ENCODE results near the gene USP22. TPM values are rescaled to one million over a fixed set of nuclear protein-coding genes. Genes with fewer than 3 reads are reported as not detected.

USP22 gene
- total RNA-seq, 1 experiment from 2014 or later: 157 TPM

GRCh38 chr17:21036361-21036881, 6.4 kb downstream of the USP22 start:
- no TSS peak for BruUV-seq (replicated peaks)
- ChIA-PET POLR2A (interaction anchor here (0.7 kb wide), 1 partner anchor 73 kb away, joined by 4 read pairs; no protein-coding TSS in a partner anchor), CTCF (interaction anchor here (0.6 to 1.2 kb wide), 5 partner anchors 13 to 251 kb away, joined by 3 to 4 read pairs (median 3); no protein-coding TSS in a partner anchor)
- intact Hi-C loops (cut with micrococcal nuclease): no loop called here
- Mint-ChIP-seq H3K36me3 (ENCODE audit: insufficient read depth, unreplicated experiment) (peaks cover 37% of the 10 kb centered on the region), H3K4me1 (ENCODE audit: insufficient read depth, unreplicated experiment) (peaks cover 45% of the 10 kb centered on the region), H3K4me3 (ENCODE audit: unreplicated experiment) (peak overlapping the region; percentile 15), H3K27ac (ENCODE audit: low read depth, unreplicated experiment) (peak overlapping the region; percentile 57), H3K27me3 (ENCODE audit: insufficient read depth, unreplicated experiment) (no peaks in the 10 kb centered on the region), H3K9me3 (ENCODE audit: unreplicated experiment) (no peaks in the 10 kb centered on the region)
- no peak for TF ChIP-seq CTCF (IDR thresholded peaks at IDR 0.05; ENCODE audit: unreplicated experiment)
- peak; percentile 10 for DNase-seq (ENCODE audit: unreplicated experiment)

- no peak for TF ChIP-seq CTCF (IDR thresholded peaks at IDR 0.05; ENCODE audit: unreplicated experiment)
- Mint-ChIP-seq H3K9me3 (ENCODE audit: unreplicated experiment) (no peaks in the 10 kb centered on the region), H3K36me3 (ENCODE audit: insufficient read depth, unreplicated experiment) (peaks cover 30% of the 10 kb centered on the region), H3K27ac (ENCODE audit: low read depth, unreplicated experiment) (peak overlapping the region; percentile 23), H3K4me3 (ENCODE audit: unreplicated experiment) (no peak overlapping the region), H3K27me3 (ENCODE audit: insufficient read depth, unreplicated experiment) (no peaks in the 10 kb centered on the region), H3K4me1 (ENCODE audit: insufficient read depth, unreplicated experiment) (peaks cover 46% of the 10 kb centered on the region)
- intact Hi-C loops (cut with micrococcal nuclease): no loop called here
- BruUV-seq (replicated peaks): no TSS peak
- POLR2A ChIA-PET: no interaction called here
- CTCF ChIA-PET: no interaction called here
- DNase-seq (ENCODE audit: unreplicated experiment): no peak
Measured at GRCh38 chr17:21035406-21035805, 7.4 kb downstream of the USP22 start.

GRCh38 chr17:21034340-21035235, 8.2 kb downstream of the USP22 start:
- CTCF ChIA-PET: interaction anchor here (1.2 kb wide), 1 partner anchor 9 kb away, joined by 7 read pairs; no protein-coding TSS in a partner anchor
- peaks cover 28% of the 10 kb centered on the region for H3K36me3 Mint-ChIP-seq (ENCODE audit: insufficient read depth, unreplicated experiment)
- no peaks in the 10 kb centered on the region for H3K9me3 Mint-ChIP-seq (ENCODE audit: unreplicated experiment)
- POLR2A ChIA-PET: interaction anchor here (1.0 kb wide), 1 partner anchor 9 kb away, joined by 5 read pairs; the partner anchor contains the start of gene USP22
- peak overlapping the region; percentile 23 for H3K27ac Mint-ChIP-seq (ENCODE audit: low read depth, unreplicated experiment)
- no TSS peak for BruUV-seq (replicated peaks)
- TF ChIP-seq CTCF (IDR thresholded peaks at IDR 0.05; ENCODE audit: unreplicated experiment): no peak
- no peaks in the 10 kb centered on the region for H3K27me3 Mint-ChIP-seq (ENCODE audit: insufficient read depth, unreplicated experiment)
- no peak for DNase-seq (ENCODE audit: unreplicated experiment)
- peak overlapping the region; percentile 8 for H3K4me3 Mint-ChIP-seq (ENCODE audit: unreplicated experiment)
- intact Hi-C loops (cut with micrococcal nuclease): no loop called here
- H3K4me1 Mint-ChIP-seq (ENCODE audit: insufficient read depth, unreplicated experiment): peaks cover 54% of the 10 kb centered on the region

- POLR2A ChIA-PET: no interaction called here
- Mint-ChIP-seq H3K27me3 (ENCODE audit: insufficient read depth, unreplicated experiment) (no peaks in the 10 kb centered on the region), H3K4me3 (ENCODE audit: unreplicated experiment) (no peak overlapping the region), H3K9me3 (ENCODE audit: unreplicated experiment) (no peaks in the 10 kb centered on the region), H3K4me1 (ENCODE audit: insufficient read depth, unreplicated experiment) (peaks cover 66% of the 10 kb centered on the region), H3K27ac (ENCODE audit: low read depth, unreplicated experiment) (no peak overlapping the region), H3K36me3 (ENCODE audit: insufficient read depth, unreplicated experiment) (peaks cover 26% of the 10 kb centered on the region)
- BruUV-seq (replicated peaks): no TSS peak
- CTCF ChIA-PET: interaction anchor here (1.7 kb wide), 1 partner anchor 10 kb away, joined by 11 read pairs; the partner anchor contains the start of gene USP22
- intact Hi-C loops (cut with micrococcal nuclease): no loop called here
- DNase-seq (ENCODE audit: unreplicated experiment): no peak
- no peak for TF ChIP-seq CTCF (IDR thresholded peaks at IDR 0.05; ENCODE audit: unreplicated experiment)
Measured at GRCh38 chr17:21033350-21033749, 9.5 kb downstream of the USP22 start.

Data from MCF 10A (cell line).